Activated CD4-positive, alpha-beta T cell treated with anti-CD3 and anti-CD28 coated beads for 36 hours (primary cell): Measurements from ENCODE around the gene CACNA1C. TPM values are rescaled to one million over a fixed set of nuclear protein-coding genes. Genes with fewer than 3 reads are reported as not detected.
A peak's percentile ranks its signal among the peaks of the same experiment; 100 is the strongest.

Source experiments
- ATAC-seq: fragments of 200-7000 bp; cut with Tn5 transposase; one replicate; pipeline ENCODE4 v1.10.0; 2021; ENCODE audit warnings: mild to moderate bottlenecking, moderate library complexity
- CTCF ChIA-PET: fragments of 350-600 bp; sonication (Branson Sonifier 250); formaldehyde crosslinking; loops from one replicate; lab custom pipeline; 2021; ENCODE audit warnings: antibody characterized with exemption; lab: Charles Lee
- POLR2A ChIA-PET: fragments of 350-600 bp; sonication (Branson Sonifier 250); formaldehyde crosslinking; loops from one replicate; lab custom pipeline; 2021; ENCODE audit warnings: antibody characterized with exemption, inconsistent platforms; lab: Charles Lee
- DNase-seq: peaks from one replicate; pipeline ENCODE4 v3.0.0-alpha.2; 2020
- H3K27ac Mint-ChIP-seq: one replicate; pipeline ENCODE4 v1.8.0; 2021; ENCODE audit warnings: mixed read lengths
- H3K27me3 Mint-ChIP-seq: one replicate; pipeline ENCODE4 v1.8.0; 2021; ENCODE audit warnings: mixed read lengths
- H3K36me3 Mint-ChIP-seq: one replicate; pipeline ENCODE4 v1.8.0; 2021; ENCODE audit warnings: low read depth, mixed read lengths
- H3K4me1 Mint-ChIP-seq: one replicate; pipeline ENCODE4 v1.8.0; 2021; ENCODE audit warnings: mixed read lengths
- H3K4me3 Mint-ChIP-seq: one replicate; pipeline ENCODE4 v1.8.0; 2021; ENCODE audit warnings: mild to moderate bottlenecking, moderate library complexity, mixed read lengths
- H3K9me3 Mint-ChIP-seq: one replicate; pipeline ENCODE4 v1.8.0; 2021; ENCODE audit warnings: low read depth, mixed read lengths
- intact Hi-C, 2 experiments: fragments of 100-400 bp; cut with DNase I in 1 of 2; cut with micrococcal nuclease in 1 of 2; formaldehyde crosslinking; loops; one replicate each; pipeline versions ENCODE4 v1.14.2 to v1.15.1; 2022 to 2024; cut with DNase I, micrococcal nuclease
- total RNA-seq, 2 experiments: library from RNA; stranded (reverse); gene quantifications; one replicate each; pipeline ENCODE4 v1.2.3, GENCODE V29; 2021

CACNA1C gene
- total RNA-seq, 2 experiments from 2014 or later: 0.11 TPM

DNA sequence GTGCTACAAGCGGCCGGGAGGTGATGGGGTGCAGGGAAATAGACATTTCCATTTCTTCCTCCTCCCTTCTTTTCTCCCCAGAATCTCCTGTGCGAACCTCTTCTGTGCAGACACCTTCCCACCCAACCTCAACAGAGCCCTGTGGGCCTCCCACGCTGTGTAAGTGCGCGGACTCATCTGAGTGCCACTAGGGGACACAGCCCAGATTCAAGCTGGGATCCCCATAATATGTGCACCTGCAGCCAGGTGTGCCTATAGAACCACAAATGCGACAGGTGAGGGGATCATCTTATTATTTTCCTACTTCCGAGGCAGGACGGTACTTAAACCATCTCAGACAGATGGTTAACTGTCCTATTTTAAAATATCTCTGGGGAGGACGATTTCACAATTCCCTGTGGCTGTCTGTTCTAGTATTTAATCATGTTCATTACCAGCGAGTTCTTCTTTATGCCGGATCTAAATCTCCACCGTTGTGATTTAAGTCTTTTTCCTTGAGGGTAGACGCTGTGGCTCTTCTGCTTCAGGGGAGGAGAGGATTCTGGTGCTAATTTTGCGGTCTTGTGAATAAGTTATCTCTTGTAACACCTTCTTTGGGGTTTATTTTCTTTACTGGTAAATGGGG is 17.2 kb upstream of the CACNA1C start:
- Mint-ChIP-seq H3K4me3 (peak overlapping the region; percentile 63), H3K27me3 (peaks cover 25% of the 10 kb centered on the region), H3K27ac (no peak overlapping the region), H3K9me3 (no peaks in the 10 kb centered on the region), H3K4me1 (peaks cover 12% of the 10 kb centered on the region), H3K36me3 (no peaks in the 10 kb centered on the region)
- POLR2A ChIA-PET: interaction anchor here (0.6 kb wide), 2 partner anchors 32 to 236 kb away, joined by 3 to 6 read pairs; no protein-coding TSS in a partner anchor
- DNase-seq (peak; percentile 19), ATAC-seq (peak; percentile 15)
- CTCF ChIA-PET: interaction anchor here (0.6 to 2.0 kb wide), 8 partner anchors 12 to 943 kb away, joined by 3 to 7 read pairs (median 3); no protein-coding TSS in a partner anchor
- intact Hi-C loops: loop anchor here (1.0 to 2.0 kb wide), 4 partner anchors 18 to 239 kb away; partner anchors contain the start of gene DCP1B (in 1 of the 2)

DNA sequence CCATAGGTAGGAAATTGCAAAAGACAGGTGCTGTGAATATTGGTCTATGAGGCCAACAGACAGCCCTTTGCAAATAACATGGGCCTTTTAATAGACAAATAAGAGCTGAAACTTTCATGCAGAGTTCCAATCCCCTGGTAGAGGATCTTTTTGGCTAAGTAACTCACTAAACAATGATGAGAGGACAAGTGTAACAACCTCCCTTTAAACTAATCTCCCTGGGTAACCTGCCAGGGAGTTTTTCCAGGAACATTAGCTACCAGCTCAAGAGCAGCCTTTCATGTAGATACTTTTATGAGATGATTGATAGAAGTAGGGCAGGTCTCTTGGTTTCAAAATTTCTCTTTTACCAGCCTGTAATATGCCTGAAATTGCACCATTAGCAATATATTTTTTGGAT is 13.8 kb upstream of the CACNA1C start:
- H3K9me3 Mint-ChIP-seq: no peaks in the 10 kb centered on the region
- no peaks in the 10 kb centered on the region for H3K36me3 Mint-ChIP-seq
- ATAC-seq: no peak
- no peak overlapping the region for H3K27ac Mint-ChIP-seq
- peaks cover 12% of the 10 kb centered on the region for H3K4me1 Mint-ChIP-seq
- POLR2A ChIA-PET: no interaction called here
- no peak overlapping the region for H3K4me3 Mint-ChIP-seq
- intact Hi-C loops: no loop called here
- peaks cover 22% of the 10 kb centered on the region for H3K27me3 Mint-ChIP-seq
- DNase-seq: no peak
- CTCF ChIA-PET: no interaction called here

DNA sequence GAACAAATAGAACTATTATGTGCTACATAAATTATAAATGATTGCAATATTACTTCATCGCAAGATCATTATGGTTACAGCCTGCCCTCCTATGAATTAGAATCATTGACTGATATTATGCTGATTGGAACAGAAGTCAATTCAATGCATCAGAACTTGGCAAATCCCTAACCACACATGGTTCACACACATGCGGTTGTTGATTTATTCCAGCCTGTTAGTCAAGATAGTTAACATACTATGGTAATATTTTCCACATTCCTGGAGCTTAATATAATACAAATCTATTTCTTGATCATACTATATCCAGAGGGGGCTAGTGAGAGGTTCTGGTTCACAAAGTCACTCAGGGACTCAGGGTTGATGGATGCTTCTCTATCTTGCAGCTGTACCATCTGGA is 9.7 kb upstream of the CACNA1C start:
- ChIA-PET POLR2A (interaction anchor here (0.6 kb wide), 1 partner anchor 19 kb away, joined by 3 read pairs; no protein-coding TSS in a partner anchor), CTCF (interaction anchor here (0.9 to 1.0 kb wide), 2 partner anchors 9 to 103 kb away, joined by 3 read pairs; no protein-coding TSS in a partner anchor)
- Mint-ChIP-seq H3K4me3 (no peak overlapping the region), H3K4me1 (no peaks in the 10 kb centered on the region), H3K27me3 (peaks cover 23% of the 10 kb centered on the region), H3K36me3 (no peaks in the 10 kb centered on the region), H3K9me3 (no peaks in the 10 kb centered on the region), H3K27ac (no peak overlapping the region)
- intact Hi-C loops: no loop called here
- no peak for ATAC-seq
- DNase-seq: no peak

DNA sequence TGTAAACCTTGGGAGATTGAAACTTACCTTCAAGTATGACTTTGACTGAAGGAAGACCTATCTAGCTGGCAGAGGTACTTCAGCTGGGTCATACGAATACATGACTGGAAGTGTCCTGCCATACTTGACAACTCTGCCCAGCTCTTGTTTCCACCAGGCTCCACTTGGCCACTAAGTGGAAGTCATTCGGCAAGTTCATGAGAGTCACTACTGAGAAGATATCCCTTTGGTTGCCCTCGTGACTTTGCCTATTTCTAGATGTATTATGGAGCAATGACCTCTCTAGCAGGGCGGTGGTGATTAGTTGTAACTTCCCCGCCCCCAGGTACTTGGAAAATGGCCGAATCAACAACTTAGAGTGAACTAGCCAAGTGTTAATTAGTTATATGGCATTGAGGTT is 8.6 kb upstream of the CACNA1C start:
- Mint-ChIP-seq H3K36me3 (no peaks in the 10 kb centered on the region), H3K4me1 (no peaks in the 10 kb centered on the region), H3K9me3 (no peaks in the 10 kb centered on the region), H3K27ac (no peak overlapping the region), H3K4me3 (no peak overlapping the region), H3K27me3 (peaks cover 28% of the 10 kb centered on the region)
- ChIA-PET POLR2A (no interaction called here), CTCF (no interaction called here)
- no peak for DNase-seq
- intact Hi-C loops: no loop called here
- ATAC-seq: no peak

DNA sequence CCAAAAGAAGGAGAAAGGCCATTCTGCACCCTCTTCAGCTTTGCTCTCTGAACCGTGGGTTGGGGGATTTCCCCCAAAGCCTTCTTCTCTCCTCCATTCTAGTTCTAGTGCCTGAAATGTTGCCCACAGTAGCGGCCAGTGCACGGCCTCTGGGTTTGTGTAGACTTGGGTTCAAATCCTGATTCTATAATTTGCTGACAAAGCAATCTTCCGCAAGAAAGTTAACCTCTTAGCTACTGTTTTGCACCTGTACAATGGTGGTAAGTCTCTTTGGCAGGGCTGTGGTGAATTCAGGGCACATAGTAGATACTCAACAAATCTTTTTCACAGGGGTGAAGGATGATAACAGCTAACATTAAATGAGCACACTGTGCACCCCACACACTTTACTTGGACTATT is 5.8 kb upstream of the CACNA1C start:
- CTCF ChIA-PET: interaction anchor here (0.7 to 1.5 kb wide), 4 partner anchors 10 to 107 kb away, joined by 3 to 4 read pairs (median 3); no protein-coding TSS in a partner anchor
- no peak overlapping the region for H3K27ac Mint-ChIP-seq
- POLR2A ChIA-PET: interaction anchor here (0.6 kb wide), 1 partner anchor 107 kb away, joined by 3 read pairs; no protein-coding TSS in a partner anchor
- ATAC-seq (no peak), DNase-seq (no peak)
- intact Hi-C loops: no loop called here
- no peaks in the 10 kb centered on the region for H3K9me3 Mint-ChIP-seq
- H3K27me3 Mint-ChIP-seq: peaks cover 44% of the 10 kb centered on the region
- no peaks in the 10 kb centered on the region for H3K36me3 Mint-ChIP-seq
- H3K4me3 Mint-ChIP-seq: no peak overlapping the region
- peaks cover 5% of the 10 kb centered on the region for H3K4me1 Mint-ChIP-seq

DNA sequence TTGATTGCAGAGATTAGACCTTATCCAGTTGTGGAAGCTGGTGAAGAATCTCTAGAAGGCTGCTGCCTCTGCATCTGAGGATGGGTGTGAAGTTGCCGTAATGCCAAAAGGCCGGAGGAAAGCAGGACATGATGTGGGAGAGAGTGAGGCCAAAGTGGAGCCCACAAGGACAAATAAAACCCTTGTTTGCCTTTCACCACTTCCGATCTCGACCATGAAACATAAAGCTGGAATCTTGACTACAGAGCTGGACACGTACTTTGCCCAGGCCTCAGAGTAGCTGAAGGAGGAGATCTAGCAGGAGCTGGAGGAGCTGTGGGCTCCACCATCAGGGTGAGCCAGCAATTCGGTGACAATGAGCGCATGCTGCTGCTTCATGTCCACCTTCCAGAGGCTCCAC is 5.0 kb upstream of the CACNA1C start:
- ChIA-PET POLR2A (interaction anchor here (0.6 kb wide), 1 partner anchor 107 kb away, joined by 3 read pairs; no protein-coding TSS in a partner anchor), CTCF (interaction anchor here (0.5 to 1.4 kb wide), 5 partner anchors 10 to 188 kb away, joined by 3 to 4 read pairs (median 3); no protein-coding TSS in a partner anchor)
- DNase-seq (no peak), ATAC-seq (no peak)
- Mint-ChIP-seq H3K4me1 (peaks cover 5% of the 10 kb centered on the region), H3K9me3 (no peaks in the 10 kb centered on the region), H3K27me3 (peaks cover 45% of the 10 kb centered on the region), H3K27ac (no peak overlapping the region), H3K4me3 (no peak overlapping the region), H3K36me3 (no peaks in the 10 kb centered on the region)
- intact Hi-C loops: no loop called here

DNA sequence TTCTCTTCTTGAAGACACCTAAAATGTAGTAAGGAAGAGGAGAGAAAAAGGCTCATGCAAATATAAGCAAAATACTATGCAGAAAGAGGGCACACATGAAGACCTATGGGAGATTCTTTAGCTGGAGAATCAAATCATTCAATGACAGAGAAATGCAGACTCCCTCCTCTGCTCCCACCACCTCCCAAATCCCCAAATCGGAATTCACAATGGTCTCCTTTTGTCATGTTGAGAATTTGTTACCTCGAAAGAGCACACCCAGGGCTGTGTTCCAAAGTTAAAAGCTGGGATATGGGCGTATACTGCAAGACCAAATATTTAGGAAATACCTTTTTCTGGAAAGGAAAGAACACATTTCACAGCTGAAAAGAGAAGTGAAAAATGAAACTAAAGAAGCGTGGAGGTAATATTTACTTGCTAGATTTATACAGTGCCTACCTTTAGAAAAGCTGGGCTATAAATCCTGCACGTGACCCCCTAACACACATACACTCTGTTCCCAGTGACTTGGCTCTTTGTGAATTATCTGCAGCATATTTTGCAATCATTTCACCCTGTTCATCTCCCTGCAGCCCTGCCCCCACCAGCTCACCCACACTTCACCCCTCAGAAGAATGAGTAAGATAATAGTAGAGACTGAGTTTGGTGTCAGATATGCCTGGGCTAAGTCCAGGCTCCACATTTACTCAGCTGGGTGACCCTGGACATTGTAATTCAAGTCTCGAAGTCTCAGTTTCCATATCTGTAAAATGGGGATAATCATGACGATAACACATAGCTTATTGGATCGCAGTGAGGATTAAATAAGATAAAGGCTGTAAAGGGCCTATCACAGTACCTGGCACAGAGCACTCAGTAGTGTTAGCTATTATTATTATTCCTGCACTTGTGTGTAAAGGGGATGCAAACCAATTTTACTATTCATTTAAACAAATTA is 2.9 kb upstream of the CACNA1C start:
- DNase-seq: no peak
- H3K36me3 Mint-ChIP-seq: no peaks in the 10 kb centered on the region
- H3K9me3 Mint-ChIP-seq: no peaks in the 10 kb centered on the region
- ChIA-PET CTCF (interaction anchor here (1.2 to 2.0 kb wide), 2 partner anchors 16 to 46 kb away, joined by 4 to 6 read pairs; partner anchors contain the start of gene DCP1B), POLR2A (no interaction called here)
- peaks cover 12% of the 10 kb centered on the region for H3K4me1 Mint-ChIP-seq
- intact Hi-C loops: no loop called here
- H3K4me3 Mint-ChIP-seq: no peak overlapping the region
- H3K27ac Mint-ChIP-seq: no peak overlapping the region
- H3K27me3 Mint-ChIP-seq: peaks cover 49% of the 10 kb centered on the region
- no peak for ATAC-seq

DNA sequence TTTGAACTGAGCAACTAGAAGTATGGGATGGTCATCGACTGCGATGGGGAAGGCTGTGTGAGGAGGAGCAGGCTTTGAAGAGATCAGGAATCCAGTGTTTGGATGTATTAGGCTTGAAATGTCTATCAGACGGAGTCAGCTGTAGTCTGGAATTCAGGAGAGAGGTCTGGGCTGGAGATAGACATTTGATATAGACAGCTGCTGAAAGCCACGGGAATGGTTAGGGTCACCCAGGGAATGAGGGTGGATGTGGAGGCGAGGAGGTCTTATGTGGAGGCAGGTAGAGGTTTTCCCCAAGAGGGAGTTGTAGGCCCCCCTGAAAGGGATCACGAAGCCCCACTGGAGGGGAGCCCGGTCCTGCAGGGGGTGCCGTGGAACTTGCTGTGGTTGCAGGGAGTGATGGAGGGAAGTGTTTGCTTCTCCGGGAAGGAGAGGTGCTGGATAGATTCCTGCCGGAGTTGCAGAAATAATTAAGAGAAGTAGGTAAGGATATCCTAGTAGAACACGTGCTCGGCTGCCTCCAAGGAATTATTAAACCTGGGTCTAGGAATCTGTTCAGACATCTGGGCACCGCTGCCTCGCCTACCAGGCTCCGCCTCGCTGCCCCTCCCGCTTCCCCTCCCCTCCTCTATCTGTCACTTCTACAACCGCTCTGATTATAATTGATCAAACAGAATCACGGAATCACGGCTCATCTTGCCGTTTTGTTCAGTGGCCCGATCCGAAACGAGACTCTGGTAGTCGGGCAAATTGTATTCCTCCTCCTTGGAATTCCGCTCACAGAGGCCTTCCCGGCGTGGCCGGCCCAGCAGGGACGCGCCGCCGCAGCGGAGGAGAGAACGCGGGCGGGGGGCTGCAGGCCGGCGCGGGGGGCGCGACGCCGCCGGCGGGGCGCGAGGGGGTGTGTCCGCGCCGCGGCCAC is 826 bp upstream of the CACNA1C start:
- intact Hi-C loops: no loop called here
- H3K4me3 Mint-ChIP-seq: peak overlapping the region; percentile 50
- H3K27me3 Mint-ChIP-seq: peaks cover 57% of the 10 kb centered on the region
- peaks cover 12% of the 10 kb centered on the region for H3K4me1 Mint-ChIP-seq
- H3K36me3 Mint-ChIP-seq: no peaks in the 10 kb centered on the region
- no peak for ATAC-seq
- ChIA-PET CTCF (no interaction called here), POLR2A (no interaction called here)
- no peak overlapping the region for H3K27ac Mint-ChIP-seq
- DNase-seq: no peak
- no peaks in the 10 kb centered on the region for H3K9me3 Mint-ChIP-seq

DNA sequence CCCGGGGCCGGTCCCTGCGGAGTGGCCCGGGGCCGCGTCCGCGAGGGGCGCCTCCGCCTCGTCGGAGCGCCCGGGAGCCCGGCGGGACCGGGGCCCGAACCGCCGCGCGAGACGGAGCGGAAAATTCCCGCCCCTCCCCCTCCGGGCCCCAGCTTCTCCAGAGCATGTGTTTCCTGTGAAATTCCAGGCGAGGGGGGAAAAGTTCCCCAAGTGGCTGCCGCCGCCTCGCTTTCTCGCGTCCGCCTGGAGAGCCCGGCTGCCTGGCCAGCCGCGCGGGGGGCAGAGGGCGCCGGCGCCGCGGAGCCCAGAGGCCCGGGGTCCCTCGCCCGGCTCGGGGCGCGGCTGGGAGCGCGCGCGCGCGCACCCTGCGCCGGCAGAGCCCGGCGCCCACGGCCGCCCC is 904 bp downstream of the CACNA1C start:
- no peak overlapping the region for H3K4me3 Mint-ChIP-seq
- ATAC-seq (no peak), DNase-seq (no peak)
- POLR2A ChIA-PET: no interaction called here
- CTCF ChIA-PET: no interaction called here
- no peak overlapping the region for H3K27ac Mint-ChIP-seq
- H3K4me1 Mint-ChIP-seq: peaks cover 12% of the 10 kb centered on the region
- no peaks in the 10 kb centered on the region for H3K9me3 Mint-ChIP-seq
- intact Hi-C loops: loop anchor here in 1 of 2 experiments (1.0 kb wide), 1 partner anchor 18 kb away; no protein-coding TSS in a partner anchor
- H3K36me3 Mint-ChIP-seq: no peaks in the 10 kb centered on the region
- H3K27me3 Mint-ChIP-seq: peaks cover 60% of the 10 kb centered on the region

DNA sequence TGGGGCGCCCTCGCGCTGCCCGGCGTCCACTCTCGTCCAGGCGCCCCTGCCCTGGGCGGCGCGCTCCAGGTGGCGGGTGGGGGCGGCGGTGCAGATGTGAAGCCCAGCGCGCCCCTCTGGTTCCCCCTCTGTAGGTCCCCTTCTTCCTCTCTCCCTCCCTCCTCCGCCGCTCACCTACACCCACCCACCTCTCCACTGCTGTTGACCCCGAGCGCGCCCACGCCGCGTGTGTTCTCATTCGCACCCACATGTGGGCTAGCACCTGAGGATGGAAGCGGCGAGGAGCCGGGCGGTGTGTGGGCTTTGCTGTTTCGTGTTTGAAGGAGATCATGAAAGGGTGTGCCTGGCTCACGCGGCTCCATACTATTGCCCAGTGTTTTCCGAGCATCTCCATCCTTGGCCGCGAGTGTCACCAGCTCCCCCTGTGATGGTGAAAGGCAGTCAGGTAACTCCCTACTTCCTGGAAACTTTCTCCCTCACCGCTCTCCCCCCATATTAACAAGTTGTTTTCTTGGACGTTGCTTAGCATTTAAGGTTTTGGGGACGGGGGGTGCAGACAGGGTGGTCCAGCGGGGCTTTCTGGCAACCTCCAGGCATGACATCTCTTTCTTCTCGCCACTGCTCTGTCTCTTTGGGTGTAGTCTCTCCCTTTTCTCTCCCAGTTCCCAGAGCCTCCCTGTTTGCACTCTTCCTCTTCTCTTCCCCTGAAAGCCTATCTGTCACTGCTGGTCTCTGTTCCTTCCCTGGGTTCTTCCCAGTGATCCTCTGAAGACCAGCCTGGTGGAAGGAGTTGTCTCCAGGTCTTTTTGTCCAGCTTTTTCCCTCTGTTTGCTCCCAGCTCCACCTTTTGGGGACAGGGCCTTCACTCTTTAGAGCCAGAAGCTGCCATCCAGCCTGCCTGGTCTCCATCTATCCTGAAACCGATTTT is 1.6 kb downstream of the CACNA1C start:
- DNase-seq: peak; percentile 10
- CTCF ChIA-PET: interaction anchor here (0.5 kb wide), 1 partner anchor 228 kb away, joined by 3 read pairs; no protein-coding TSS in a partner anchor
- Mint-ChIP-seq H3K27me3 (peaks cover 57% of the 10 kb centered on the region), H3K4me3 (peak overlapping the region; percentile 29), H3K36me3 (no peaks in the 10 kb centered on the region), H3K27ac (no peak overlapping the region), H3K9me3 (no peaks in the 10 kb centered on the region), H3K4me1 (peaks cover 12% of the 10 kb centered on the region)
- POLR2A ChIA-PET: no interaction called here
- intact Hi-C loops: loop anchor here in 1 of 2 experiments (5.0 kb wide), 1 partner anchor 528 kb away; no protein-coding TSS in a partner anchor
- no peak for ATAC-seq
